HepG2 (cell line): ENCODE results near the gene BSG. TPM values are rescaled to one million over a fixed set of nuclear protein-coding genes. Genes with fewer than 3 reads are reported as not detected.

Experiments used
- ATF7-NPFF ChIP-seq: sonication (generic); formaldehyde crosslinking; IDR thresholded peaks from 2 replicates; pipeline ENCODE4 v1.8.1; 2023; ENCODE audit warnings: mild to moderate bottlenecking, low read depth, missing genetic modification reagents, moderate library complexity
- GATAD2A ChIP-seq: IDR thresholded peaks from 2 replicates; pipeline ENCODE4 v1.6.1; 2016
- MAZ ChIP-seq, 2 experiments: sonication (generic) in 1 of 2; formaldehyde crosslinking in 1 of 2; IDR thresholded peaks; 2 replicates each; pipeline versions ENCODE4 v1.5.0 to v1.6.1; 2012 to 2020; ENCODE audit warnings: low read depth in 2 of 2, mild to moderate bottlenecking in 2 of 2, borderline replicate concordance in 1 of 2, improper control_type of control experiment in 1 of 2, low read length in 1 of 2, missing genetic modification reagents in 1 of 2, moderate library complexity in 1 of 2
- PITX1 ChIP-seq: sonication (generic); formaldehyde crosslinking; IDR thresholded peaks from 2 replicates; pipeline ENCODE4 v1.5.1; 2020; ENCODE audit warnings: mild to moderate bottlenecking, missing genetic modification reagents
- PREB ChIP-seq: sonication (generic); formaldehyde crosslinking; IDR thresholded peaks from 2 replicates; pipeline ENCODE4 v1.4.0; 2020; ENCODE audit warnings: missing genetic modification reagents
- SIN3B ChIP-seq: fragments of 150-350 bp; IDR thresholded peaks from 2 replicates; pipeline ENCODE4 v1.6.1; 2014; ENCODE audit warnings: low read length
- SMARCE1 ChIP-seq: fragments of 450-650 bp; IDR thresholded peaks from 2 replicates; pipeline ENCODE4 v1.6.1; 2017; ENCODE audit warnings: borderline replicate concordance
- SP5 ChIP-seq: IDR thresholded peaks from 2 replicates; pipeline ENCODE4 v1.6.1; 2016; ENCODE audit warnings: low read depth, borderline replicate concordance
- TEAD2 ChIP-seq: sonication (generic); formaldehyde crosslinking; IDR thresholded peaks from 2 replicates; pipeline ENCODE4 v1.9.0; 2021; ENCODE audit warnings: missing genetic modification reagents
- THAP7 ChIP-seq: sonication (generic); formaldehyde crosslinking; IDR thresholded peaks from 2 replicates; pipeline ENCODE4 v1.8.1; 2023; ENCODE audit warnings: mild to moderate bottlenecking, missing genetic modification reagents
- THRA ChIP-seq: sonication (generic); formaldehyde crosslinking; IDR thresholded peaks from 2 replicates; pipeline ENCODE4 v1.4.0; 2020; ENCODE audit warnings: missing genetic modification reagents, borderline replicate concordance
- ZBTB49 ChIP-seq: sonication (generic); formaldehyde crosslinking; IDR thresholded peaks from 2 replicates; pipeline ENCODE4 v1.4.0; 2020; ENCODE audit warnings: missing genetic modification reagents, borderline replicate concordance
- ZNF10 ChIP-seq: sonication (generic); formaldehyde crosslinking; IDR thresholded peaks from 2 replicates; pipeline ENCODE4 v1.4.0; 2020; ENCODE audit warnings: mild to moderate bottlenecking, low read depth, missing genetic modification reagents, borderline replicate concordance
- ZNF124 ChIP-seq: sonication (generic); formaldehyde crosslinking; IDR thresholded peaks from 2 replicates; pipeline ENCODE4 v1.4.0; 2020; ENCODE audit warnings: missing genetic modification reagents
- ZNF207 ChIP-seq: fragments of 450-650 bp; IDR thresholded peaks from 2 replicates; pipeline ENCODE4 v1.6.1; 2016; ENCODE audit warnings: antibody characterized with exemption, borderline replicate concordance
- ZNF292 ChIP-seq: sonication (generic); formaldehyde crosslinking; IDR thresholded peaks from 2 replicates; pipeline ENCODE4 v1.8.1; 2022; ENCODE audit warnings: mild to moderate bottlenecking, low read depth, missing genetic modification reagents, borderline replicate concordance
- ZNF431 ChIP-seq: sonication (generic); formaldehyde crosslinking; IDR thresholded peaks from 2 replicates; pipeline ENCODE4 v1.9.0; 2022; ENCODE audit warnings: missing genetic modification reagents, low read depth, mild to moderate bottlenecking, borderline replicate concordance
- ZNF564 ChIP-seq: sonication (generic); formaldehyde crosslinking; IDR thresholded peaks from 2 replicates; pipeline ENCODE4 v1.8.1; 2023; ENCODE audit warnings: mild to moderate bottlenecking, missing genetic modification reagents
- ZNF589 ChIP-seq: sonication (generic); formaldehyde crosslinking; conservative IDR thresholded peaks from 2 replicates; pipeline ENCODE4 v1.8.0; 2022; ENCODE audit warnings: mild to moderate bottlenecking, moderate library complexity, missing genetic modification reagents
- ZNF598 ChIP-seq: sonication (generic); formaldehyde crosslinking; IDR thresholded peaks from 2 replicates; pipeline ENCODE4 v1.5.1; 2020; ENCODE audit warnings: mild to moderate bottlenecking, missing genetic modification reagents, borderline replicate concordance
- ZNF644 ChIP-seq: IDR thresholded peaks from 2 replicates; pipeline ENCODE4 v1.6.1; 2016; ENCODE audit warnings: low read depth
- ZZZ3 ChIP-seq: sonication (generic); formaldehyde crosslinking; IDR thresholded peaks from 2 replicates; pipeline ENCODE4 v1.4.0; 2020; ENCODE audit warnings: missing genetic modification reagents, mild to moderate bottlenecking, borderline replicate concordance
- polyA plus RNA-seq, 8 experiments: library from polyadenylated mRNA; depleted of rRNA in 3 of 8; stranded (reverse) in 7 of 8; unstranded in 1 of 8; fragments of >200 nt; fragmentation: Illumina TruSeq in 4 of 8; extraction: Trizol in 4 of 8; gene quantifications; 2 replicates each; pipeline versions ENCODE4 v1.2.1 to v1.2.3, GENCODE V29; 2011 to 2016; ENCODE audit warnings: low read depth in 4 of 8, missing spikeins in 1 of 8, mixed read lengths in 1 of 8; ENCODE audit not compliant: insufficient read depth in 1 of 8
- total RNA-seq, 5 experiments: library from RNA; depleted of rRNA; stranded (reverse); fragments of >200 nt; fragmentation: Illumina TruSeq; extraction: Trizol; gene quantifications; 2 replicates each; pipeline ENCODE4 v1.2.3, GENCODE V29; 2016; ENCODE audit warnings: low read depth in 1 of 5
- TF ChIP-seq, protein P1 (sequence below): sonication (generic); formaldehyde crosslinking; IDR thresholded peaks from 2 replicates; pipeline ENCODE4 v1.8.0; 2023; ENCODE audit warnings: mild to moderate bottlenecking, missing genetic modification reagents

BSG gene
- total and polyA plus RNA-seq, 2 of the 13 experiments (the other 11 are each of a cell fraction or from before 2014, with no cell fraction given), result 309 to 754 TPM

- no peak for TF ChIP-seq ZNF207
- TF ChIP-seq THAP7 (CRISPR knock-in tag), result no peak
- TF ChIP-seq ZNF10 (CRISPR knock-in tag), result no peak
- no peak for TF ChIP-seq ZBTB49 (CRISPR knock-in tag)
- TF ChIP-seq SIN3B, result no peak
- no peak for TF ChIP-seq ZZZ3 (CRISPR knock-in tag)
- no peak for TF ChIP-seq ZNF564
- no peak for TF ChIP-seq SMARCE1
- TF ChIP-seq ATF7-NPFF (CRISPR knock-in tag), result no peak; the same call in 1 of the 2 replicates
- TF ChIP-seq SP5, result no peak
- TF ChIP-seq ZNF644 (CRISPR knock-in tag), result no peak
- 0 out of 2 replicates have a peak, but pooled peaks have one; percentile 48 for TF ChIP-seq ZNF598 (CRISPR knock-in tag)
- TF ChIP-seq, protein P1, sequence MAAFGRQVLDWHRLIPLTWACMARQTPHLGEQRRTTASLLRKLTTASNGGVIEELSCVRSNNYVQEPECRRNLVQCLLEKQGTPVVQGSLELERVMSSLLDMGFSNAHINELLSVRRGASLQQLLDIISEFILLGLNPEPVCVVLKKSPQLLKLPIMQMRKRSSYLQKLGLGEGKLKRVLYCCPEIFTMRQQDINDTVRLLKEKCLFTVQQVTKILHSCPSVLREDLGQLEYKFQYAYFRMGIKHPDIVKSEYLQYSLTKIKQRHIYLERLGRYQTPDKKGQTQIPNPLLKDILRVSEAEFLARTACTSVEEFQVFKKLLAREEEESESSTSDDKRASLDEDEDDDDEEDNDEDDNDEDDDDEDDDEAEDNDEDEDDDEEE, result no peak
- 0 out of 2 replicates have a peak, but pooled peaks have one; percentile 4 for TF ChIP-seq PITX1 (CRISPR knock-in tag)
- TF ChIP-seq ZNF589, result no peak
- TF ChIP-seq THRA (CRISPR knock-in tag), result no peak
- TF ChIP-seq GATAD2A (CRISPR knock-in tag), result 0 out of 2 replicates have a peak, but pooled peaks have one; percentile 44
- no peak for TF ChIP-seq MAZ (IDR thresholded peaks at IDR 0.05; ENCODE audit: borderline replicate concordance, low read depth, low read length)
- TF ChIP-seq MAZ (CRISPR knock-in tag; IDR thresholded peaks at IDR 0.05; ENCODE audit: low read depth), result no peak
- no peak for TF ChIP-seq ZNF431
- TF ChIP-seq TEAD2 (CRISPR knock-in tag), result no peak
- no peak for TF ChIP-seq ZNF292 (CRISPR knock-in tag)
- TF ChIP-seq ZNF124 (CRISPR knock-in tag), result no peak
- TF ChIP-seq PREB (CRISPR knock-in tag), result no peak
These were observed 39.6 kb upstream of the BSG start (continued) for GRCh38 chr19:532561-533363.
